Esophagus squamous epithelium (tissue), 5 donors: ENCODE data around the gene GALNT14. TPM values are rescaled to one million over a fixed set of nuclear protein-coding genes. Genes with fewer than 3 reads are reported as not detected.

Experiments
- DNase-seq: peaks from one replicate; lab custom pipeline; 2025; lab: John Stamatoyannopoulos, UW
- H3K27ac ChIP-seq, 4 donors: fragments of 200-600 bp; sonication (generic); one replicate each; pipeline ENCODE4 v1.5.1; 2016 to 2019; ENCODE audit warnings: mild to moderate bottlenecking in 1 of 4
- H3K27me3 ChIP-seq, 4 donors: fragments of 200-600 bp; sonication (generic); 1 replicate in 3 of 4; 2 replicates in 1 of 4; pipeline versions ENCODE4 v1.5.1 to v1.6.0; 2017 to 2021; ENCODE audit warnings: antibody characterized with exemption in 1 of 4
- H3K36me3 ChIP-seq, 3 donors: fragments of 200-600 bp; sonication (generic); one replicate each; pipeline ENCODE4 v1.5.1; 2016 to 2019
- H3K4me1 ChIP-seq, 3 donors: fragments of 200-600 bp; sonication (generic); one replicate each; pipeline ENCODE4 v1.5.1; 2017 to 2019
- H3K4me3 ChIP-seq, 4 donors: fragments of 200-600 bp; sonication (generic); 1 replicate in 3 of 4; 2 replicates in 1 of 4; pipeline ENCODE4 v1.5.1; 2016 to 2019; ENCODE audit warnings: mild to moderate bottlenecking in 2 of 4, moderate library complexity in 1 of 4
- H3K9me3 ChIP-seq, 3 donors: fragments of 200-600 bp; sonication (generic); one replicate each; pipeline ENCODE4 v1.5.1; 2016 to 2019
- POLR2A ChIP-seq, 4 donors: fragments of 450-650 bp; IDR thresholded peaks; one replicate each; pipeline ENCODE4 v1.6.1; 2017; ENCODE audit warnings: antibody characterized with exemption in 4 of 4, mild to moderate bottlenecking in 4 of 4, moderate library complexity in 3 of 4
- WGBS, 2 donors: methylation state at CpG; one replicate each; pipeline ENCODE4 v1.1.5; 2018; 5-methylcytosine and 5-hydroxymethylcytosine counted together
- intact Hi-C: fragments of 100-400 bp; cut with DNase I; formaldehyde crosslinking; loops from one replicate; pipeline ENCODE4 v1.15.0; 2022
- total RNA-seq, 4 donors: library from RNA; depleted of rRNA; stranded (reverse); fragments of >200 nt; gene quantifications; one replicate each; pipeline ENCODE4 v1.1.0, GENCODE V29; 2016
- TF ChIP-seq, protein P1 (sequence below), 6 experiments: fragments of 450-650 bp in 4 of 6; fragments of 200-600 bp in 2 of 6; sonication (generic) in 2 of 6; IDR thresholded peaks; one replicate each; pipeline ENCODE4 v1.5.1; 2016 to 2019; ENCODE audit warnings: antibody characterized with exemption in 6 of 6, mild to moderate bottlenecking in 4 of 6, moderate library complexity in 4 of 6
- donor health status: DM: yes; HTN: yes; CAD: no.

The GALNT14 gene
- total RNA-seq, 4 donors from 2014 or later, result 18.6 to 29.0 (median 21.3) TPM

- H3K4me3 ChIP-seq, result no peak overlapping the region
- no peaks in the 10 kb centered on the region for H3K4me1 ChIP-seq
- H3K36me3 ChIP-seq, result no peaks in the 10 kb centered on the region
- no peak overlapping the region for H3K27ac ChIP-seq
- WGBS, 2 donors, result 64 to 77% methylated on average over 6 of the region's 6 CpGs
- no peaks in the 10 kb centered on the region for H3K9me3 ChIP-seq
- no peak for DNase-seq
- TF ChIP-seq POLR2A (IDR thresholded peaks at IDR 0.05), result no peak
- TF ChIP-seq, protein P1, sequence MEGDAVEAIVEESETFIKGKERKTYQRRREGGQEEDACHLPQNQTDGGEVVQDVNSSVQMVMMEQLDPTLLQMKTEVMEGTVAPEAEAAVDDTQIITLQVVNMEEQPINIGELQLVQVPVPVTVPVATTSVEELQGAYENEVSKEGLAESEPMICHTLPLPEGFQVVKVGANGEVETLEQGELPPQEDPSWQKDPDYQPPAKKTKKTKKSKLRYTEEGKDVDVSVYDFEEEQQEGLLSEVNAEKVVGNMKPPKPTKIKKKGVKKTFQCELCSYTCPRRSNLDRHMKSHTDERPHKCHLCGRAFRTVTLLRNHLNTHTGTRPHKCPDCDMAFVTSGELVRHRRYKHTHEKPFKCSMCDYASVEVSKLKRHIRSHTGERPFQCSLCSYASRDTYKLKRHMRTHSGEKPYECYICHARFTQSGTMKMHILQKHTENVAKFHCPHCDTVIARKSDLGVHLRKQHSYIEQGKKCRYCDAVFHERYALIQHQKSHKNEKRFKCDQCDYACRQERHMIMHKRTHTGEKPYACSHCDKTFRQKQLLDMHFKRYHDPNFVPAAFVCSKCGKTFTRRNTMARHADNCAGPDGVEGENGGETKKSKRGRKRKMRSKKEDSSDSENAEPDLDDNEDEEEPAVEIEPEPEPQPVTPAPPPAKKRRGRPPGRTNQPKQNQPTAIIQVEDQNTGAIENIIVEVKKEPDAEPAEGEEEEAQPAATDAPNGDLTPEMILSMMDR (IDR thresholded peaks at IDR 0.05), result no peak
- intact Hi-C loops, result no loop called here
- peaks cover 0 to 4% (median 0%) of the 10 kb centered on the region in 4 donors for H3K27me3 ChIP-seq
These were observed 8.7 kb downstream of the GALNT14 start for GRCh38 chr2:31129375-31130171.

DNA sequence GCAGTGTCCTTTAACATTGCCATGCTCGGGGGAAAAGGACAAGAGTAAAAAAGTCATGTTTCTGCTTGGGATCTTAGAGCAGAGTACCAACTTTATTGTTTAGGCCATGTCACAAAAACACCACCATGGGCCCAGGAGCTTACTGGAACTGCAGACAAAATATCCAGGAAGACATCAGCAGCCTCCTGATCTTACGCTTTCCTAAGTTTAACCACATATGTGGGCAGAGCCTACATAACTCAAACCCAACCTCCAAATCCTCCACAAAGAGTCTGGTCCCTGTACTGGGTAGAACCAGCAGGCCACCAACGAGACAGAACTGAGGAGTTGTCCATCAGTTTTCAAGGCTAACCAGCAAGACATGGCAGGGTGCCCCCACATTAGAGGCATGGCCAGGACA is 10.3 kb downstream of the GALNT14 start:
- no peak overlapping the region for H3K27ac ChIP-seq
- no peak for TF ChIP-seq POLR2A (IDR thresholded peaks at IDR 0.05)
- TF ChIP-seq, protein P1 (IDR thresholded peaks at IDR 0.05), result no peak
- no peak for DNase-seq
- no peaks in the 10 kb centered on the region for H3K27me3 ChIP-seq
- H3K36me3 ChIP-seq, result no peaks in the 10 kb centered on the region
- WGBS, 2 donors, result 82 to 89% methylated on average over 2 to 3 of the region's 3 CpGs
- no peaks in the 10 kb centered on the region for H3K4me1 ChIP-seq
- intact Hi-C loops, result no loop called here
- no peaks in the 10 kb centered on the region for H3K9me3 ChIP-seq
- H3K4me3 ChIP-seq, result no peak overlapping the region

DNA sequence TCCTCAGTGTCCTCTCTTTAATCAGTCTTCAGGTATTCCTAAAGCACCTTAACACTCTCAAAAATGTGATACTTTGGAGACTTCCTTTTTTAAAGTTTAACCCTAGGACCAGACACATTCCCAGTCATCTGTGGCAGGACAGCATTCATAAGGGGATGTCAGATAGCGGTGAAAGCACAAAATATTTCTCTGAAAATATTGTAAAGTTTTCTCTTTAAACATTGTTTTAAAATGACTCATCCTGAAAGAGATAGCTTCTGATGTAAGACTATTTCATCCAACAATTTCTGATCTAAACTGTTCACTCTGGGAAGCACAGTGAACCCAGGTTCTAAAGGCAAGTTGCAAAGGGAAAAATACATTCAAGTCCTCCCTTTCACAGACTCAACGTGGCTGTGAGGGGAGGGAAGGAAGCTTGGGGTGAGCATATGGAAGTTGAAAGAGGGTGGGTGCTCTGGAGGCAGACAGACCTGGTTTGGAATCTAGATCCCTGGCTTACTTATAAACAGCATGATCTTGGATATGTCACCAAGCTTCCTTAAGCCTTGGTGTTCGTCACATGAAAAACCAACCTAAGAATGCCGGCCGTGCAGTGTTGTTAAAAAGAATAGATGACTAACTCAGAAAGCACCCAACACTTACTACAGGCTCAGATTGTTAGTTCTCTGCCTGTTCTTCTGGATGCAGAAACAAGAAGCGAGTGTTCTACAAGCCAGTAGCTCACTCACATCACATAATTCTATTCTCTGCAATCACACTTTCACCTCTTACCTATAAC is 12.1 kb downstream of the GALNT14 start:
- TF ChIP-seq, protein P1 (IDR thresholded peaks at IDR 0.05), result no peak
- TF ChIP-seq POLR2A (IDR thresholded peaks at IDR 0.05), result no peak
- Histone ChIP-seq H3K4me1 (no peaks in the 10 kb centered on the region), H3K9me3 (no peaks in the 10 kb centered on the region), H3K4me3 (no peak overlapping the region), H3K36me3 (no peaks in the 10 kb centered on the region), H3K27me3 (no peaks in the 10 kb centered on the region), H3K27ac (no peak overlapping the region)
- intact Hi-C loops, result no loop called here
- WGBS, 2 donors, result 69 to 76% methylated on average over 6 of the region's 6 CpGs
- no peak for DNase-seq

DNA sequence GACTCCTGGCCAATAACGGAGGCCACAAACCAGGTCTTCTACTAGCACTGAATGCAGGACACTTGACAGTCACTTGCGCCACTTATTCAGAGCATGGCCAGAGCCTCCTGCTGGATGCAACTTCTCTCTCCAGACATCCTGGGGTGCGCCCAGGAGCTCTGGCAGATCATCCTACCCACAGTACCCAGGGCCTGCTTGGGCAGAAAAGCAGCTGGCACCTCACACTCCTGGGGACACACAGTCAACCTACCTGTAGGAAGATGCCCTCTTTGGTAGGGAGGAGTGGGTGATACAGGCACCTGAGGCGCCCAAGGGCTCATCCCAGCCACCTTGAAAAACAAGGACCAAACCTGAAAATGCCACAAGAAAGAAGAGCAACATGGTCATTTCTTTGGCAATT is 13.3 kb downstream of the GALNT14 start:
- intact Hi-C loops, result no loop called here
- TF ChIP-seq, protein P1 (IDR thresholded peaks at IDR 0.05), result no peak
- TF ChIP-seq POLR2A (IDR thresholded peaks at IDR 0.05), result no peak
- Histone ChIP-seq H3K36me3 (peaks cover 0 to 6% (median 0%) of the 10 kb centered on the region in 3 donors), H3K27ac (no peak overlapping the region), H3K9me3 (no peaks in the 10 kb centered on the region), H3K27me3 (no peaks in the 10 kb centered on the region), H3K4me3 (no peak overlapping the region), H3K4me1 (no peaks in the 10 kb centered on the region)
- DNase-seq, result no peak
- WGBS, 2 donors, result 100% methylated on average over 1 to 2 of the region's 4 CpGs

GRCh38 chr2:31122133-31122532 is 16.1 kb downstream of the GALNT14 start:
- no peaks in the 10 kb centered on the region for H3K27me3 ChIP-seq
- no peak overlapping the region for H3K27ac ChIP-seq
- 88% methylated on average over 9 of the region's 9 CpGs for WGBS, 2 donors
- H3K4me3 ChIP-seq, result no peak overlapping the region
- TF ChIP-seq, protein P1 (IDR thresholded peaks at IDR 0.05), result no peak
- no peak for TF ChIP-seq POLR2A (IDR thresholded peaks at IDR 0.05)
- no peak for DNase-seq
- intact Hi-C loops, result no loop called here
- no peaks in the 10 kb centered on the region for H3K4me1 ChIP-seq
- H3K9me3 ChIP-seq, result no peaks in the 10 kb centered on the region
- H3K36me3 ChIP-seq, result peaks cover 0 to 6% (median 0%) of the 10 kb centered on the region in 3 donors
